Measurements from ENCODE around the gene C9orf50. TPM values are rescaled to one million over a fixed set of nuclear protein-coding genes. Genes with fewer than 3 reads are reported as not detected.

C9orf50 gene
- total RNA-seq, 3 donors from 2014 or later (not counting 1 experiment from before 2014, with no cell fraction given), result not detected

DNA sequence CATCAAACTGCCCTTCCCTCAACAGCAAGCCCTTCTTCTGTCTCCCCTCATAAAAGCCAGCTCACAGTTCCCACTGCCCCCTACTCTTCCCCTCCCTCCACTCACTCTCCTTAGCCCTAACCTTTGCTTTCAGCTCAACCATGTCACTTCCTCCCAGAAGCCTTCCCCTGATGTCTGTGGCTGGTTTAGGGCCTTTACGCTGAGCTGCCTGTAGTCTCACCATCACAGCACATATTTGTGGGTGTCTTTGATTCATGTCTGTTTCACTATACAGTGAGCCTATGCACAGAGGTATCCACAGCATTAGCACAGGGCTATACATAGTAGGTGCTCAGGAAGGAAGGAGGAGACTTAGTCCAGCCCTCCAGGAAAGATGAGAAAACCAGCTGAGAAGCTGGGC lies 34.7 kb downstream of the C9orf50 start:
- H3K4me3 Mint-ChIP-seq, result no peak overlapping the region
- peaks cover 8 to 17% of the 10 kb centered on the region in 2 donors for H3K4me1 Mint-ChIP-seq
- no peaks in the 10 kb centered on the region for H3K27me3 ChIP-seq (ENCODE audit: control insufficient read depth, insufficient read depth, low read length)
- H3K9me3 ChIP-seq (ENCODE audit: control insufficient read depth, insufficient read depth, low read length), result no peaks in the 10 kb centered on the region
- DNase-seq, result peak in 1 of 2 donors; percentile 56
- no peaks in the 10 kb centered on the region for H3K9me3 Mint-ChIP-seq
- peaks cover 39% of the 10 kb centered on the region for H3K4me1 ChIP-seq (ENCODE audit: control insufficient read depth, insufficient read depth, low read length)
- no CpG with 5 or more reads among the region's 1 CpG for whole genome bisulfite sequencing (ENCODE audit: insufficient coverage)
- H3K4me3 ChIP-seq (ENCODE audit: low read length), result no peak overlapping the region
- H3K27ac ChIP-seq (ENCODE audit: low read length), result peak overlapping the region; percentile 6
- peak; percentile 38 to 52 (median 50) for ATAC-seq
- peak overlapping the region in 1 of 2 donors; percentile 43 for H3K27ac Mint-ChIP-seq
- H3K36me3 ChIP-seq (ENCODE audit: control insufficient read depth, insufficient read depth, low read length), result no peaks in the 10 kb centered on the region
- TF ChIP-seq, protein P1, sequence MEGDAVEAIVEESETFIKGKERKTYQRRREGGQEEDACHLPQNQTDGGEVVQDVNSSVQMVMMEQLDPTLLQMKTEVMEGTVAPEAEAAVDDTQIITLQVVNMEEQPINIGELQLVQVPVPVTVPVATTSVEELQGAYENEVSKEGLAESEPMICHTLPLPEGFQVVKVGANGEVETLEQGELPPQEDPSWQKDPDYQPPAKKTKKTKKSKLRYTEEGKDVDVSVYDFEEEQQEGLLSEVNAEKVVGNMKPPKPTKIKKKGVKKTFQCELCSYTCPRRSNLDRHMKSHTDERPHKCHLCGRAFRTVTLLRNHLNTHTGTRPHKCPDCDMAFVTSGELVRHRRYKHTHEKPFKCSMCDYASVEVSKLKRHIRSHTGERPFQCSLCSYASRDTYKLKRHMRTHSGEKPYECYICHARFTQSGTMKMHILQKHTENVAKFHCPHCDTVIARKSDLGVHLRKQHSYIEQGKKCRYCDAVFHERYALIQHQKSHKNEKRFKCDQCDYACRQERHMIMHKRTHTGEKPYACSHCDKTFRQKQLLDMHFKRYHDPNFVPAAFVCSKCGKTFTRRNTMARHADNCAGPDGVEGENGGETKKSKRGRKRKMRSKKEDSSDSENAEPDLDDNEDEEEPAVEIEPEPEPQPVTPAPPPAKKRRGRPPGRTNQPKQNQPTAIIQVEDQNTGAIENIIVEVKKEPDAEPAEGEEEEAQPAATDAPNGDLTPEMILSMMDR (IDR thresholded peaks at IDR 0.05), result no peak
- intact Hi-C loops (cut with micrococcal nuclease), result no loop called here
- H3K27me3 Mint-ChIP-seq (ENCODE audit: low read depth in 2 of 2), result peaks cover 8 to 14% of the 10 kb centered on the region in 2 donors
- no peaks in the 10 kb centered on the region for H3K36me3 Mint-ChIP-seq

DNA sequence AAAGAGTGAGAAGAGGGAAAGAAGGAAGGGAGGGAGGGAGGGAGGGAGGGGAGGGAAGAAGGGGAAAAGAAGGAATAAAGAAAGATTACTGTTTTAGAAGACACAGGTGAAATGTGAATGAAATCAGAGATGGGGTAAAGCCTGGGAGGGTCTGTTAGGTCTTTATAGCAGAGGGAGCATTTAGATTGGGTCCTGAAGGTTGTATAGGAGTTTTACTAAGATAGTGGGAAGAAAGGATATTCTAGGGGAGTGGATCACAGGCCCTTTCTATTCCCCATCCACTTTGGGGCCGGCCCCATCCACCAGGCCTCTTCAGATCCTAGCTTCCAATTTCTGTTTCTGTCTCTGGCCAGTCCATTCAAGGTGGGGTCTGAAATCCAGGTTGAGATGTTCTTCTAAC lies 35.5 kb downstream of the C9orf50 start:
- WGBS (ENCODE audit: insufficient coverage), result 93% methylated on average over 1 of the region's 1 CpG
- DNase-seq (no peak), ATAC-seq (no peak)
- intact Hi-C loops (cut with micrococcal nuclease), result no loop called here
- H3K27ac Mint-ChIP-seq, result peak overlapping the region in 1 of 2 donors; percentile 74
- H3K36me3 Mint-ChIP-seq, result no peaks in the 10 kb centered on the region
- TF ChIP-seq, protein P1 (IDR thresholded peaks at IDR 0.05), result no peak
- H3K27ac ChIP-seq (ENCODE audit: low read length), result no peak overlapping the region
- H3K36me3 ChIP-seq (ENCODE audit: control insufficient read depth, insufficient read depth, low read length), result no peaks in the 10 kb centered on the region
- H3K4me3 ChIP-seq (ENCODE audit: low read length), result no peak overlapping the region
- no peak overlapping the region for H3K4me3 Mint-ChIP-seq
- H3K9me3 Mint-ChIP-seq, result no peaks in the 10 kb centered on the region
- no peaks in the 10 kb centered on the region for H3K27me3 ChIP-seq (ENCODE audit: control insufficient read depth, insufficient read depth, low read length)
- peaks cover 8 to 17% of the 10 kb centered on the region in 2 donors for H3K4me1 Mint-ChIP-seq
- H3K9me3 ChIP-seq (ENCODE audit: control insufficient read depth, insufficient read depth, low read length), result no peaks in the 10 kb centered on the region
- H3K4me1 ChIP-seq (ENCODE audit: control insufficient read depth, insufficient read depth, low read length), result peaks cover 45% of the 10 kb centered on the region
- H3K27me3 Mint-ChIP-seq (ENCODE audit: low read depth in 2 of 2), result peaks cover 5 to 9% of the 10 kb centered on the region in 2 donors

DNA sequence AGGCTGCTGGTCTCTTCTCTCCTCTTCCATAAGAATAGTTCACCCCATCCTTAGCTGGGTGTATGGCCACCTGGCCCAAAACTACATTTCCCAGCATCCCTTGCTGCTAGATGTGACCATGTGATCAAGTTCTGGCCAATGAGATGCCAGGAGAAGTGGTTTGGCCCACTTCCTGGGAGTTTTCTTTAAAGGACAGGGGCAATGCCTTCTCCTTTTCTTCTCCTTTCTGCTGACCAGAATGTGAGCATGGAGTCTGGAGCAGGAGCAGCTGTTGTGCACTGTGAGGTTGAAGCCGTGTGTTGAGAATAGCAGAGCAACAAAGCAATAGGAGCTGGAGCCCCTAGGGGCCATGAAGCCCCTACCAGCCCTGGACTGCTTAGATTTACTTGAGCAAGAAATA lies 36.8 kb downstream of the C9orf50 start:
- TF ChIP-seq, protein P1 (IDR thresholded peaks at IDR 0.05), result no peak
- Mint-ChIP-seq H3K27ac (peak overlapping the region; percentile 74 to 79), H3K9me3 (no peaks in the 10 kb centered on the region), H3K27me3 (ENCODE audit: low read depth in 2 of 2) (peaks cover 0 to 5% of the 10 kb centered on the region in 2 donors), H3K4me1 (peaks cover 8 to 17% of the 10 kb centered on the region in 2 donors), H3K4me3 (no peak overlapping the region), H3K36me3 (no peaks in the 10 kb centered on the region)
- ATAC-seq (peak; percentile 61 to 87 (median 69)), DNase-seq (peak in 1 of 2 donors; percentile 86)
- 95% methylated on average over 1 of the region's 1 CpG for WGBS (ENCODE audit: insufficient coverage)
- Histone ChIP-seq H3K27me3 (ENCODE audit: control insufficient read depth, insufficient read depth, low read length) (no peaks in the 10 kb centered on the region), H3K4me3 (ENCODE audit: low read length) (no peak overlapping the region), H3K27ac (ENCODE audit: low read length) (peak overlapping the region; percentile 18), H3K36me3 (ENCODE audit: control insufficient read depth, insufficient read depth, low read length) (no peaks in the 10 kb centered on the region), H3K9me3 (ENCODE audit: control insufficient read depth, insufficient read depth, low read length) (no peaks in the 10 kb centered on the region), H3K4me1 (ENCODE audit: control insufficient read depth, insufficient read depth, low read length) (peaks cover 55% of the 10 kb centered on the region)
- intact Hi-C loops (cut with micrococcal nuclease), result no loop called here
